ENCODE measurements around the gene HTT. TPM values are rescaled to one million over a fixed set of nuclear protein-coding genes. Genes with fewer than 3 reads are reported as not detected.

HTT gene
- total RNA-seq, 1 donor: 44.5 TPM

GRCh38 chr4:3114377-3114776 lies 39.9 kb downstream of the HTT start:
- Histone ChIP-seq H3K27me3 (ENCODE audit: insufficient read depth, low read length) (no peaks in the 10 kb centered on the region), H3K79me2 (ENCODE audit: insufficient read depth, low read length) (peaks cover 41% of the 10 kb centered on the region), H3K4me3 (ENCODE audit: insufficient read depth, low read length) (no peak overlapping the region), H3K9me3 (ENCODE audit: low read depth, low read length) (no peaks in the 10 kb centered on the region), H4K20me1 (ENCODE audit: insufficient read depth, low read length) (no peaks in the 10 kb centered on the region), H2AFZ (ENCODE audit: low read length) (no peak overlapping the region), H3K27ac (ENCODE audit: low read depth, low read length) (peak overlapping the region; percentile 26), H3K36me3 (ENCODE audit: insufficient read depth, low read length) (peaks cover 42% of the 10 kb centered on the region), H3K4me1 (ENCODE audit: insufficient read depth, low read length) (peaks cover 40% of the 10 kb centered on the region), H3K4me2 (ENCODE audit: insufficient read depth, low read length) (peak overlapping the region; percentile 5)
- no peak for DNase-seq (ENCODE audit: insufficient read length, low spot score, missing footprints)
- TF ChIP-seq CTCF (IDR thresholded peaks at IDR 0.05; ENCODE audit: extremely low read depth, low read depth, low read length): no peak

- Histone ChIP-seq H2AFZ (ENCODE audit: low read length) (no peak overlapping the region), H3K4me3 (ENCODE audit: insufficient read depth, low read length) (no peak overlapping the region), H3K79me2 (ENCODE audit: insufficient read depth, low read length) (peaks cover 35% of the 10 kb centered on the region), H4K20me1 (ENCODE audit: insufficient read depth, low read length) (no peaks in the 10 kb centered on the region), H3K9me3 (ENCODE audit: low read depth, low read length) (no peaks in the 10 kb centered on the region), H3K4me2 (ENCODE audit: insufficient read depth, low read length) (peak overlapping the region; percentile 25), H3K27me3 (ENCODE audit: insufficient read depth, low read length) (no peaks in the 10 kb centered on the region), H3K4me1 (ENCODE audit: insufficient read depth, low read length) (peaks cover 40% of the 10 kb centered on the region), H3K36me3 (ENCODE audit: insufficient read depth, low read length) (peaks cover 44% of the 10 kb centered on the region), H3K27ac (ENCODE audit: low read depth, low read length) (peak overlapping the region; percentile 70)
- no peak for DNase-seq (ENCODE audit: insufficient read length, low spot score, missing footprints)
- TF ChIP-seq CTCF (IDR thresholded peaks at IDR 0.05; ENCODE audit: extremely low read depth, low read depth, low read length): no peak
These were observed 41.3 kb downstream of the HTT start for GRCh38 chr4:3115637-3116270.

GRCh38 chr4:3116955-3117354 lies 42.5 kb downstream of the HTT start:
- H3K4me3 ChIP-seq (ENCODE audit: insufficient read depth, low read length): no peak overlapping the region

GRCh38 chr4:3118312-3118711 lies 43.8 kb downstream of the HTT start:
- Histone ChIP-seq H3K9me3 (ENCODE audit: low read depth, low read length) (no peaks in the 10 kb centered on the region), H3K27me3 (ENCODE audit: insufficient read depth, low read length) (no peaks in the 10 kb centered on the region), H3K36me3 (ENCODE audit: insufficient read depth, low read length) (peaks cover 45% of the 10 kb centered on the region), H3K4me1 (ENCODE audit: insufficient read depth, low read length) (peaks cover 27% of the 10 kb centered on the region), H2AFZ (ENCODE audit: low read length) (no peak overlapping the region), H4K20me1 (ENCODE audit: insufficient read depth, low read length) (no peaks in the 10 kb centered on the region), H3K27ac (ENCODE audit: low read depth, low read length) (no peak overlapping the region), H3K79me2 (ENCODE audit: insufficient read depth, low read length) (peaks cover 18% of the 10 kb centered on the region), H3K4me3 (ENCODE audit: insufficient read depth, low read length) (no peak overlapping the region), H3K4me2 (ENCODE audit: insufficient read depth, low read length) (no peak overlapping the region)
- no peak for TF ChIP-seq CTCF (IDR thresholded peaks at IDR 0.05; ENCODE audit: extremely low read depth, low read depth, low read length)
- DNase-seq (ENCODE audit: insufficient read length, low spot score, missing footprints): no peak

More at GRCh38 chr4:3116955-3117354, 42.5 kb downstream of the HTT start:
- peaks cover 27% of the 10 kb centered on the region for H3K79me2 ChIP-seq (ENCODE audit: insufficient read depth, low read length)
- no peak overlapping the region for H3K27ac ChIP-seq (ENCODE audit: low read depth, low read length)
- no peak overlapping the region for H3K4me2 ChIP-seq (ENCODE audit: insufficient read depth, low read length)
- peaks cover 49% of the 10 kb centered on the region for H3K36me3 ChIP-seq (ENCODE audit: insufficient read depth, low read length)
- no peak for DNase-seq (ENCODE audit: insufficient read length, low spot score, missing footprints)
- no peaks in the 10 kb centered on the region for H3K27me3 ChIP-seq (ENCODE audit: insufficient read depth, low read length)
- no peak for TF ChIP-seq CTCF (IDR thresholded peaks at IDR 0.05; ENCODE audit: extremely low read depth, low read depth, low read length)
- no peaks in the 10 kb centered on the region for H4K20me1 ChIP-seq (ENCODE audit: insufficient read depth, low read length)
- H3K4me1 ChIP-seq (ENCODE audit: insufficient read depth, low read length): peaks cover 32% of the 10 kb centered on the region
- H2AFZ ChIP-seq (ENCODE audit: low read length): no peak overlapping the region
- no peaks in the 10 kb centered on the region for H3K9me3 ChIP-seq (ENCODE audit: low read depth, low read length)
